ENCODE results near the gene GABRD.

DNA sequence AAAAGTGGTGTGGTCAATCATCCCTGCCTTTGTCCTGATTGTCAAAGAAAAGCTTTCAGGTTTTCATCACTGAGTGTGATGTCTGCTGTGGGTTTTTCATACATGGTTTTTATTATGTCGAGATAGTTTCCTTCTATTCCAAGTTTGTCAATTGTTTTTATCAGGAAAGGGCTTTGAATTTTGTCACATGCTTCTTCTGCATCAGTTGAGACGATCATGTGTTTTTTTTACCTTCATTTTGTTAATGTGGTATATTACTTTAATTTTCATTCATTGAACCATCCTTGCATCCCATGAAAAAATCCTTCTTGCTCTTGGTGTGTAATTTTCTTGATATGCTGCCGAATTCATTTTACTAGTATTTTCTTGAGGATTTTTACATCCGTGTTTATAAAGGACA, 46.6 kb downstream of the GABRD start:
- TF ChIP-seq, protein P1, sequence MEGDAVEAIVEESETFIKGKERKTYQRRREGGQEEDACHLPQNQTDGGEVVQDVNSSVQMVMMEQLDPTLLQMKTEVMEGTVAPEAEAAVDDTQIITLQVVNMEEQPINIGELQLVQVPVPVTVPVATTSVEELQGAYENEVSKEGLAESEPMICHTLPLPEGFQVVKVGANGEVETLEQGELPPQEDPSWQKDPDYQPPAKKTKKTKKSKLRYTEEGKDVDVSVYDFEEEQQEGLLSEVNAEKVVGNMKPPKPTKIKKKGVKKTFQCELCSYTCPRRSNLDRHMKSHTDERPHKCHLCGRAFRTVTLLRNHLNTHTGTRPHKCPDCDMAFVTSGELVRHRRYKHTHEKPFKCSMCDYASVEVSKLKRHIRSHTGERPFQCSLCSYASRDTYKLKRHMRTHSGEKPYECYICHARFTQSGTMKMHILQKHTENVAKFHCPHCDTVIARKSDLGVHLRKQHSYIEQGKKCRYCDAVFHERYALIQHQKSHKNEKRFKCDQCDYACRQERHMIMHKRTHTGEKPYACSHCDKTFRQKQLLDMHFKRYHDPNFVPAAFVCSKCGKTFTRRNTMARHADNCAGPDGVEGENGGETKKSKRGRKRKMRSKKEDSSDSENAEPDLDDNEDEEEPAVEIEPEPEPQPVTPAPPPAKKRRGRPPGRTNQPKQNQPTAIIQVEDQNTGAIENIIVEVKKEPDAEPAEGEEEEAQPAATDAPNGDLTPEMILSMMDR (conservative IDR thresholded peaks at IDR 0.05; ENCODE audit: low read depth in 2 of 2), result no peak
- TF ChIP-seq EZH2 (IDR thresholded peaks at IDR 0.05; ENCODE audit: low read depth, unreplicated experiment) (no peak), EZH2phosphoT487 (IDR thresholded peaks at IDR 0.05; ENCODE audit: unreplicated experiment) (no peak), POLR2AphosphoS5 (IDR thresholded peaks at IDR 0.05; ENCODE audit: low read depth) (no peak), CREB1 (CRISPR knock-in tag; IDR thresholded peaks at IDR 0.05; ENCODE audit: low read depth) (no peak)
